Smooth muscle cell of the brain vasculature (primary cell): Measurements from ENCODE around the gene DTX4.
A peak's percentile ranks its signal among the peaks of the same experiment; 100 is the strongest.

Experiments used
- DNase-seq: peaks from one replicate; pipeline ENCODE4 v3.0.0-alpha.2; 2012; ENCODE audit warnings: low read depth, low spot score

Gene DTX4

GRCh38 chr11:59192446-59193020 lies 20.6 kb downstream of the DTX4 start:
- no peak for DNase-seq

- DNase-seq = no peak
Observed at GRCh38 chr11:59193587-59194130, 21.7 kb downstream of the DTX4 start.

DNA sequence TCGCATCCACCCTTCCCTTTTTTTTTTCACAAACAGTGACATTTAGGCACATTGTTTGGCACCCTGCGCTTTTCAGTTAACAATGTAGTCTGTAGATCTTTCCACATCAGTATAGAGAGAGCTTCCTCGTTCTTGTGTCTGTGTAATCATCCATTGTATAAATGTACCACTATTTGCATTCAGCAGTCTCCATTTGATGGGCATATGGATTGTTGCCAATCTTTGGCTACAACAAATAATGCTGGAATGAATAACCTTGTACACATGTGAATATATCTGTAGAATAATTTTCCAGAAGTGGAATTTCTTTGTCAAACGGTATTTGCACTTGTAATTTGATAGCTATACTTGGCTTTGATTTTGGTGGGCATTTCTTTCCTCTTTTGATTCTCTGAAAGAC lies 23.7 kb downstream of the DTX4 start:
- no peak for DNase-seq

- DNase-seq = no peak
Observed at GRCh38 chr11:59196777-59197176, 24.8 kb downstream of the DTX4 start.

- no peak for DNase-seq
Observed at GRCh38 chr11:59197991-59198390, 26.1 kb downstream of the DTX4 start.

- DNase-seq = no peak
Observed at GRCh38 chr11:59198726-59199125, 26.8 kb downstream of the DTX4 start.

DNA sequence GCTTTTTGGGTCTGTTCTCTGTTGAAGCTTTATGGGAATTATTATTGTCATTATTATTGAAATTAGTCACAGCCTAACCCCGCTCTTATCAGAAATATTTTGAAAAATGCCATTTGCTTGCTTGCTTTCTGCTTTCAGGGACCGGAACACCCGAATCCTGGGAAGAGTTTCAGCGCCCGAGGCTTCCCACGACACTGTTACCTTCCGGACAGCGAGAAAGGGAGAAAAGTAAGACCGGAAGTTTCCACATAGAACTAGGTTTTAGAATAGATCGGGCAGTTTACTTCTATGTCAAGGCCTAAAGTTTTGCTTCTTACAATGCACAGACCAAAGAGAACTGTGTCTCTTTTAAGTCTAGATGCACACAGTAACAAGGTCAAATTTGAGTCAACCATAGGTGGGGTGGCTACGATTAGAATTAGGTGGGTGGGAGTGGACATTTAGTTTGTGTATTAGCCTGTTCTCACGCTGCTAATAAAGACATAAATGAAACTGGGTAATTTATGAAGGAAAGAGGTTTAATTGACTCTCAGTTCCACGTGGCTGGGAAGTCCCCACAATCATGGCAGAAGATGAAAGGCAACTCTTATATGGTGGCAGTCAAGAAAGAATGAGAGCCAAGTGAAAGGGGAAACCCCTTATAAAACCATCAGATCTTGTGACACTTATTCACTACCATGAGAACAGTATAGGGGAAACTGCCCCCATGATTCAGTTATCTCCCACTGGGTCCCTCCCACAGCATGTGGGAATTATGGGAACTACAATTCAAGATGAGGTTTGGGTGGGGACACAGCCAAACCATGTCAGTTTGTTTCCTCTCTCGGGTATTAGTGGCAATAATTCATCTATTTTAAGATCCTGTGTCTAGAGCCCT lies 27.9 kb downstream of the DTX4 start:
- DNase-seq = no peak

- no peak for DNase-seq
Observed at GRCh38 chr11:59200423-59200746, 28.5 kb downstream of the DTX4 start.

- no peak for DNase-seq
Observed at GRCh38 chr11:59201353-59201752, 29.4 kb downstream of the DTX4 start.

GRCh38 chr11:59204746-59205145 lies 32.8 kb downstream of the DTX4 start:
- no peak for DNase-seq

DNA sequence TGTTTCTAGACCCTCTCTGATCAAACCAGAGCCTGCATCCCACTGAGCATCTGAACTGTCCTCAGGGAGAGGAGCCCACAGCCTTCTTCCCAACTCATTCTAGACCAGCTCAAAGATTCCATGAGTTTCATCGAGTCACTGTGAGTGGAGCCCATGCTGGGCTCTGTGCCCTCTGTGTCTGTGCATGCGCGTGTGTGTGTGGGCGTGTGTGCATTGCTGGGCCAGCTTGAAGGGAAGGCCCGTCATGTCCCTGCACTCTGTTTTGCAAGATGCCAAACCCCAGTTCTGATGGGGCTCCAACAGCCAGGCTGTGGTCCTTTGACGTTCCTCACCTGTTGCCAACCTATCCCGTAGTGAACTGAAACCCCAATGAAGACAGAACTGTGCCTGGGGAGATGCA lies 33.7 kb downstream of the DTX4 start:
- no peak for DNase-seq

- DNase-seq = no peak
Observed at GRCh38 chr11:59206635-59207034, 34.7 kb downstream of the DTX4 start.

- peak; percentile 13 for DNase-seq
Observed at GRCh38 chr11:59207988-59208451, 36.1 kb downstream of the DTX4 start.

DNA sequence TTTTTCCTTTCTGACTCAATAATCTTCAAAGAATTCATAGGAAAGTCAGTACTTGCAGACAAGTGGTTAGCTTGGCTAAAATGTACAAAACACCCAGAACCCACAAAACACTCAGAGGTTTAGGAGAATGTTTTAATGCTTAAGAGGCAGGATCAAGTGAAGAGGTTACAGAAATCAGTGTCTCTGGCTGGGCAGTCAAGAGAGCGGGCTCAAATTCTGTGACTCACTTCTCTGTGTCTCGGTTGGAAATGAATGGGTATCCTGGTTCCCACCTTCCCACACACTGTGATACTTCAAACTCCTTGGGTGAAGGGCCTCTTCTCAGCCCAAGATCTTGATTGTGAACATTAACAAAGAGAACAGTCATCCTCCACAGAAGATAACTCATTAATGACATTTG lies 37.0 kb downstream of the DTX4 start:
- no peak for DNase-seq

- DNase-seq = no peak
Observed at GRCh38 chr11:59212222-59212621, 40.3 kb downstream of the DTX4 start.

- no peak for DNase-seq
Observed at GRCh38 chr11:59212744-59213631, 41.1 kb downstream of the DTX4 start, which contains the start of gene MPEG1. Gene MPEG1 (minus strand): TSS chr11:59212927. CDS start chr11:59212865, 62 bp downstream.

DNA sequence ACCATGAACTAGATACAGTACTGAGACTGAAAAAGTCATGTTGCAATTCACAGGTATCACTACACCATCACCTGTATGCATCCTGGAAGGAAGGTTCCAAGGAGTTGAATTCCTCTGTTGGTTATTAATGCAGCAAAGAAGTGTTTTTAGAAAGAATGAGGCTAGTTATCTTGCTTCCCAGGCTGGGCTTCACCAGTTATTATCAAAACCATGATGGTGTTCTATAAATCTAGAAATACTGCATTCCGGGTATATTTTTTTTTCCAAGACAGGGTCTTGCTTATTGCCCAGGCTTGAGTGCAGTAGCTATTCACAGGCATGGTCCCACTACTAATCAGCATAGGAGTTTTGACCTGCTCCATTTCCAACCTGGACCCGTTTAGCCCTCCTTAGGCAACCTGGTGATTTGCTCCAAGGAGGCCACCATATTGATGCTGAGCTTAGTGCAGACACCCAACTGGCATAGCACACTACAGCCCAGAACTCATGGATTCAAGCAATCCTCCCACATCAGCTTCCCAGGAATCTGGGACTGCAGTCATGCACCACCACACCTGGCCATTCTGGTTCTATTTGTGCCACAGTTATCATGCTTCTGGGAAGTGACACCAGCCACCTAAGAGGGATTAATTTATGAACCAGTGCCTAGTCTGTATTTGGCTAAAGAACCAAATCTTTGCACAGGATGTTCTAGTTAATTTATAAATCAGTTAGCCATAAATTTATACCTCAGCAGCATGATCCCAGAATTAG lies 42.4 kb downstream of the DTX4 start:
- DNase-seq = no peak

GRCh38 chr11:59216641-59217564 lies 45.0 kb downstream of the DTX4 start:
- no peak for DNase-seq

- no peak for DNase-seq
Observed at GRCh38 chr11:59218319-59218718, 46.4 kb downstream of the DTX4 start.

GRCh38 chr11:59218893-59219292 lies 47.0 kb downstream of the DTX4 start:
- DNase-seq = no peak
